Muscle of leg (tissue), 11 donors: Measurements from ENCODE around the gene FOXD2. TPM values are rescaled to one million over a fixed set of nuclear protein-coding genes. Genes with fewer than 3 reads are reported as not detected.

Source experiments
- DNase-seq: peaks from one replicate; pipeline ENCODE4 v3.0.0; 2013
- H3K27ac ChIP-seq: one replicate; pipeline ENCODE4 v1.5.1; 2013; ENCODE audit warnings: mild to moderate bottlenecking, low read length, control low read depth
- H3K27me3 ChIP-seq: one replicate; pipeline ENCODE4 v1.6.1; 2013; ENCODE audit warnings: low read length; ENCODE audit not compliant: control insufficient read depth, insufficient read depth
- H3K36me3 ChIP-seq: one replicate; pipeline ENCODE4 v1.6.1; 2013; ENCODE audit warnings: low read length; ENCODE audit not compliant: control insufficient read depth, insufficient read depth
- H3K4me1 ChIP-seq: one replicate; pipeline ENCODE4 v1.6.1; 2013; ENCODE audit warnings: low read length; ENCODE audit not compliant: control insufficient read depth, insufficient read depth
- H3K4me3 ChIP-seq: one replicate; pipeline ENCODE4 v1.5.1; 2013; ENCODE audit warnings: low read length, control low read depth
- H3K9me3 ChIP-seq: replicated peaks from 2 replicates; pipeline ENCODE4 v1.6.1; 2013; ENCODE audit warnings: low read depth, low read length; ENCODE audit not compliant: control insufficient read depth
- WGBS: methylation state at CpG from one replicate; pipeline ENCODE4 v1.1.5; 2013; ENCODE audit warnings: missing lambda C conversion rate; ENCODE audit not compliant: insufficient coverage; 5-methylcytosine and 5-hydroxymethylcytosine counted together
- polyA plus RNA-seq, 8 donors: library from polyadenylated mRNA; unstranded; fragments of 120-200 nt; gene quantifications; one replicate each; pipeline versions ENCODE4 v1.2.1 to v1.2.3, GENCODE V29; 2013; ENCODE audit warnings: inconsistent platforms in 1 of 8, low replicate concordance in 1 of 8; ENCODE audit not compliant: insufficient read length in 8 of 8, insufficient read depth in 1 of 8
- total RNA-seq: library from RNA; stranded (reverse); fragments of 120-200 nt; gene quantifications from one replicate; pipeline ENCODE4 v1.2.4, GENCODE V29; 2013

Gene FOXD2
- total and polyA plus RNA-seq, 9 donors: 0.14 to 0.64 (median 0.28) TPM

GRCh38 chr1:47460456-47460855 is 22.6 kb downstream of the FOXD2 start:
- no peak overlapping the region for H3K27ac ChIP-seq
- H3K27me3 ChIP-seq: peaks cover 44% of the 10 kb centered on the region
- no peaks in the 10 kb centered on the region for H3K9me3 ChIP-seq
- DNase-seq: no peak
- H3K36me3 ChIP-seq: no peaks in the 10 kb centered on the region
- H3K4me1 ChIP-seq: no peaks in the 10 kb centered on the region
- no peak overlapping the region for H3K4me3 ChIP-seq

DNA sequence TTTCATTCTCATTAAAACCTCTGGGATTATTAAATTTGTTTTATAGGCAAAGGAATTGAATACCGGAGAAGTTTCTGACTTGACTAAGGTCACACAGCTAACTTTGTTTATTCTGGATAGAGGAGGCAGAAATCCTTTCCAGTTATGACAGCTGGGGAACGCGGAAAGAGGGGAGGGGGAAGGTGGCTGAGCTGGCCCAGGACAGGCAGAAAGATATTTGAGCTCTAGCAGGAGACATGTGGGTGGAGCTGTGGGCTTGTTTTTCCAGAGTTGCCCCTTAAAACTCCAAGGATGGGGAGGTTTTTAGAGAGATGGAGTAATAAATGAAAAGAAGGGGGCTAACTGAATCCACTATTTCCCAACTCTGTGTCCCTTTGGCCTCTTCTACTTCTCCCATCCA is 27.8 kb downstream of the FOXD2 start:
- Histone ChIP-seq H3K27ac (no peak overlapping the region), H3K27me3 (peaks cover 26% of the 10 kb centered on the region), H3K4me1 (peaks cover 7% of the 10 kb centered on the region), H3K4me3 (no peak overlapping the region), H3K36me3 (no peaks in the 10 kb centered on the region), H3K9me3 (no peaks in the 10 kb centered on the region)
- 25% methylated on average over 3 of the region's 3 CpGs for WGBS
- DNase-seq: peak; percentile 52

DNA sequence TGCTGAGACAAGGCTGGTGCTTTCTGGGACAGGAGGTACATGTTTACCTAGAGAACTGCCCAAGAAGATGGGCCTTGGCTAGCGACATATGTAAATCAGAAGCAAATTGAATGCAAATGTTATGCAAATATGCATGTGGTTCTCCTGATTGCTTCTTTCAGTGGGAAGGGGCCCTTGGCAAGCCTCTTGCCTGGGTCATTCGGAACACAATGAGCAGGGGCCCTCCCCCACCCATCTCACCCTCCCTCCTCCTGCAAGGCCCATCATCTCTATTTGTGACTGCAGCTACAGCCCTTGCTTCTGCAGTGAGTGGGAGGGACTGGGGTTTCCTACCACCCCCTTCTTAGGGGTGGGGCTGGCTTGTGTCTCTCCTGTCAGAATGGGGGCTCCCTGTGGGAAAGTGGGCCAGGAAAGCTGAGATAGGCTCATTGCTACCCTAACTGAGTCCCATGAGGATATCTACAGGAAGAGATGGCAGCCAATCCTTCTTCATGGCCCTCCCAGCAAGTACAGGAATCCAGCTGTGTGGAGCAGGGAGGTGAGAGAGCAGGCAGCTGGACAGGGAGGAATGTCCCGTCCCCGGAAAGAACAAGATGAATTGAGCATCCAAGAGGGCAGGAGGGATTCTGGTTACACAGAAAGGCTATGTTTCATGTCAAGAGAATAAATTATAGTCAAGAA is 31.0 kb downstream of the FOXD2 start:
- no peak overlapping the region for H3K27ac ChIP-seq
- H3K9me3 ChIP-seq: no peaks in the 10 kb centered on the region
- no peak overlapping the region for H3K4me3 ChIP-seq
- H3K27me3 ChIP-seq: peaks cover 8% of the 10 kb centered on the region
- DNase-seq: peak; percentile 73
- 33% methylated on average over 1 of the region's 4 CpGs for WGBS
- H3K36me3 ChIP-seq: no peaks in the 10 kb centered on the region
- peaks cover 10% of the 10 kb centered on the region for H3K4me1 ChIP-seq

GRCh38 chr1:47469390-47469759 is 31.5 kb downstream of the FOXD2 start:
- no peak overlapping the region for H3K4me3 ChIP-seq
- peaks cover 10% of the 10 kb centered on the region for H3K4me1 ChIP-seq
- no peaks in the 10 kb centered on the region for H3K9me3 ChIP-seq
- no CpG with 5 or more reads among the region's 2 CpGs for WGBS
- H3K36me3 ChIP-seq: no peaks in the 10 kb centered on the region
- H3K27me3 ChIP-seq: peaks cover 7% of the 10 kb centered on the region
- DNase-seq: peak; percentile 24
- H3K27ac ChIP-seq: no peak overlapping the region

- no peak for DNase-seq
- WGBS: 85% methylated on average over 7 of the region's 7 CpGs
- no peaks in the 10 kb centered on the region for H3K9me3 ChIP-seq
- no peak overlapping the region for H3K27ac ChIP-seq
- peaks cover 10% of the 10 kb centered on the region for H3K4me1 ChIP-seq
- no peak overlapping the region for H3K4me3 ChIP-seq
- no peaks in the 10 kb centered on the region for H3K36me3 ChIP-seq
- peaks cover 7% of the 10 kb centered on the region for H3K27me3 ChIP-seq
Measured at GRCh38 chr1:47469910-47470309, 32.1 kb downstream of the FOXD2 start.

DNA sequence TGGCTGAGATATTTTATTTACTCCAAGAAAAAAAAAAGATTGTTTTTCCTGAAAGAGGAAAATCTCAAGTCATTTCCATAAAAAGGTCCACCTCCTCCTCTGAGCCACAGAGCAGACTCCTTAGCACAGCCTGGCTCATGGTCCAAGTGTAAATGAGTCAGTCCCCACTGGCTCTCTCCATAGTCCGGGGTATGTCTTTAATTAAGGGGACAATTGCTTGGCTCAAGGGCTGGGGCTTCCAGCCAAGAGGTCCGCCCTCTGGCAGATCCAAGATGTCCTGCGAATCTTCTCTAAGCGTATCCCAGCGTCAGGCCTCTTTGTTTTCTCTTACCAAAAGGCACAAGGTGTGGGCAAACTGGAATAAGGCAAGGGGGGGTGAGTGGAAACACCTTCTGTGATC is 33.3 kb downstream of the FOXD2 start:
- H3K27me3 ChIP-seq: peaks cover 4% of the 10 kb centered on the region
- no CpG with 5 or more reads among the region's 5 CpGs for WGBS

DNA sequence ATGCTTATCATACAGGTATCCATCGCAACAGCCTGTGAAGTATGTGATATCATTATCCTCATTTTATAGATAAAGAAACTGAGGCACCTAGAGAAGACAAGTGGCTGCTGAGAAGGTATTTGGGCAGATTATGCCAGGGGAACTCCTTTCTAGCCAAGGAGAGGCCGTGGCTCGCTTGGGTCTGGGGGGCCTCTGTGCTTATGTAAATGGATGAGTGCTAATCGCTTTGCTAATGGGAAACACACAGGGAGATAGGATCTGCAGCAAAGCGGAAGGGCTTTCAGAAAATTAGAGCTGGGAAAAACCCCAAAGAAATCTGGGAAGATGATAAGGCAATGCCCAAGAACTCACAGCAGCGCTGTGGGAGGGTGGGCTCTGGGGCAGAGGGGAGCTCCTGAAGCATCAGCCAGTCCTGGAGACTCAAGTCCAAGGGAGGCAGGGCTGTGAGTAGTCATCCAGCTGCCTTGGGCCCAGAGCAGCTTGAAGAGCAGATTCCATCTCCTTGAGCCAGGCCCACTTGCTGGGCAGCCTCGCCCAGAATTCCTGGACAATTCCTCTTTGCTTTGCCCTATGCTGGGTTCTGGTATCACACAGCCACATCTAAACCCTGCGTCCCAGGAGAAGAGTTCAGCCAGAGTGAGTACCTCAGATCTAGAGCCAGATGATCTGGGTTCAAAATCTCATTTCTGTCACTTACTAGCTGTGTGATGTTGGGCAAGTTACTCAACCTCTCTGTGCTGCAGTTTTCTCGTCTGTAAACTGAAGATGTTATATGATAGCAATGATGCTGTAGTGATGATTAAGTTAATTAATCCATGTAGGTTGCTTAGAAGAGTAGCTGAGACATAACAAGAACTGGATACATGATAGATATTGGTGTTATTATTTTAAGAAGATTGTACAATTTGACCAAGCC is 36.7 kb downstream of the FOXD2 start:
- WGBS: 32% methylated on average over 6 of the region's 9 CpGs
- no peak overlapping the region for H3K4me3 ChIP-seq
- peaks cover 3% of the 10 kb centered on the region for H3K4me1 ChIP-seq
- H3K27me3 ChIP-seq: peaks cover 10% of the 10 kb centered on the region
- no peak overlapping the region for H3K27ac ChIP-seq
- DNase-seq: no peak
- no peaks in the 10 kb centered on the region for H3K9me3 ChIP-seq
- H3K36me3 ChIP-seq: no peaks in the 10 kb centered on the region

More for the DNA sequence above, 33.3 kb downstream of the FOXD2 start:
- peak; percentile 90 for DNase-seq
- Histone ChIP-seq H3K27ac (no peak overlapping the region), H3K4me1 (peaks cover 5% of the 10 kb centered on the region), H3K36me3 (no peaks in the 10 kb centered on the region), H3K4me3 (no peak overlapping the region), H3K9me3 (no peaks in the 10 kb centered on the region)

GRCh38 chr1:47477595-47478080 is 39.8 kb downstream of the FOXD2 start:
- H3K4me1 ChIP-seq: no peaks in the 10 kb centered on the region
- H3K27me3 ChIP-seq: peaks cover 13% of the 10 kb centered on the region
- DNase-seq: no peak
- H3K9me3 ChIP-seq: no peaks in the 10 kb centered on the region
- H3K36me3 ChIP-seq: no peaks in the 10 kb centered on the region
- no peak overlapping the region for H3K4me3 ChIP-seq
- H3K27ac ChIP-seq: no peak overlapping the region
- 100% methylated on average over 1 of the region's 3 CpGs for WGBS

- WGBS: 32% methylated on average over 3 of the region's 9 CpGs
- H3K27me3 ChIP-seq: peaks cover 13% of the 10 kb centered on the region
- H3K9me3 ChIP-seq: no peaks in the 10 kb centered on the region
- no peak overlapping the region for H3K4me3 ChIP-seq
- H3K36me3 ChIP-seq: no peaks in the 10 kb centered on the region
- DNase-seq: peak; percentile 18
- H3K27ac ChIP-seq: no peak overlapping the region
- no peaks in the 10 kb centered on the region for H3K4me1 ChIP-seq
Measured at GRCh38 chr1:47478090-47478489, 40.2 kb downstream of the FOXD2 start.

DNA sequence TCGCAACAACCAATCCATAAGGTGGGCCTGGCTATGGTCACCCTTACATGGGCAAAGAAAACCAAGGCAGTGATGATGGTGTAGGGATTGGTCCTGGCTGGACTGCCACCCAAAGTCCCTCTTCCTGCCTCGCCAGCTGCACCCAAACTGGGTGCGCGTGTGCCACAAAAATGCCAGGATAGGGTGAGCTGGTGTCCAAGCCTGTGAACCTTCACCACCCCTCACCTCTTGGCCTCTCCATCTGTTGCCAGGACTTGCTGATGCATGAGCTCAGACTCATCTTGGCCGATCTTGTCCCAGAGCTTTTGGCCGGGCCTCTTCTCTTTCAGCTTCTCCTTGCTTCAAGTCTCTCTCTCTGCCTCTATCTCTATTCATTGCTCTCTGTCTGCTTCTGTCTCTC is 41.8 kb downstream of the FOXD2 start:
- WGBS: 65% methylated on average over 5 of the region's 6 CpGs
- Histone ChIP-seq H3K4me3 (no peak overlapping the region), H3K9me3 (no peaks in the 10 kb centered on the region), H3K4me1 (no peaks in the 10 kb centered on the region), H3K27ac (no peak overlapping the region), H3K36me3 (no peaks in the 10 kb centered on the region), H3K27me3 (peaks cover 13% of the 10 kb centered on the region)
- DNase-seq: no peak
